ENCODE data around the gene MORN4.
"Not testable (repeated sequence)": the region's sequence is repeated elsewhere in the genome, so short reads cannot be mapped to it uniquely, and the experiment has no call there.

The MORN4 gene

GRCh38 chr10:97632949-97633884 lies at the start of gene MORN4:
Gene MORN4 (minus strand): TSS chr10:97633500. CDS start chr10:97619653, 13,847 bp downstream.
- DNase-seq (ENCODE audit: low read depth) = peak; percentile 87

- DNase-seq (ENCODE audit: low read depth) = no peak
Measured at GRCh38 chr10:97682042-97682441, 48.7 kb upstream of the MORN4 start.

- DNase-seq (ENCODE audit: low read depth) = no peak
Measured at GRCh38 chr10:97679594-97679993, 46.3 kb upstream of the MORN4 start.

- peak; percentile 12 for DNase-seq (ENCODE audit: low read depth)
Measured at GRCh38 chr10:97676770-97677581, 43.7 kb upstream of the MORN4 start.

GRCh38 chr10:97675222-97675621 lies 41.9 kb upstream of the MORN4 start:
- DNase-seq (ENCODE audit: low read depth) = no peak

GRCh38 chr10:97673736-97674525 lies 40.6 kb upstream of the MORN4 start:
- DNase-seq (ENCODE audit: low read depth) = peak; percentile 13

- no peak for DNase-seq (ENCODE audit: low read depth)
Measured at GRCh38 chr10:97669571-97669970, 36.3 kb upstream of the MORN4 start.

- DNase-seq (ENCODE audit: low read depth) = no peak
Measured at GRCh38 chr10:97667463-97667862, 34.2 kb upstream of the MORN4 start.

- no peak for DNase-seq (ENCODE audit: low read depth)
Measured at GRCh38 chr10:97666992-97667391, 33.7 kb upstream of the MORN4 start.

GRCh38 chr10:97664282-97664850 lies 31.1 kb upstream of the MORN4 start:
- no peak for DNase-seq (ENCODE audit: low read depth)

GRCh38 chr10:97659589-97659988 lies 26.3 kb upstream of the MORN4 start:
- no peak for DNase-seq (ENCODE audit: low read depth)

- DNase-seq (ENCODE audit: low read depth) = no peak
Measured at GRCh38 chr10:97656777-97657176, 23.5 kb upstream of the MORN4 start.

- DNase-seq (ENCODE audit: low read depth) = no peak
Measured at GRCh38 chr10:97651773-97652172, 18.5 kb upstream of the MORN4 start.

- no peak for DNase-seq (ENCODE audit: low read depth)
Measured at GRCh38 chr10:97650726-97651125, 17.4 kb upstream of the MORN4 start.

- not testable (repeated sequence) for DNase-seq (ENCODE audit: low read depth)
Measured at GRCh38 chr10:97649405-97649750, 16.1 kb upstream of the MORN4 start.

GRCh38 chr10:97648562-97649404 lies 15.5 kb upstream of the MORN4 start:
- DNase-seq (ENCODE audit: low read depth) = peak; percentile 9

- DNase-seq (ENCODE audit: low read depth) = no peak
Measured at GRCh38 chr10:97647556-97647955, 14.3 kb upstream of the MORN4 start.

GRCh38 chr10:97644936-97645335 lies 11.6 kb upstream of the MORN4 start:
- DNase-seq (ENCODE audit: low read depth) = no peak

GRCh38 chr10:97643441-97643985 lies 10.2 kb upstream of the MORN4 start:
- no peak for DNase-seq (ENCODE audit: low read depth)

- not testable (repeated sequence) for DNase-seq (ENCODE audit: low read depth)
Measured at GRCh38 chr10:97642471-97643159, 9.3 kb upstream of the MORN4 start.
